GM23248 (cell line): ENCODE results near the gene GCM1.

Source experiments
- EZH2 ChIP-seq: fragments of 200-600 bp; sonication (generic); IDR thresholded peaks from 2 replicates; pipeline ENCODE4 v1.6.1; 2018; ENCODE audit warnings: antibody characterized with exemption, mild to moderate bottlenecking; ENCODE audit not compliant: insufficient read depth, poor library complexity, severe bottlenecking
- EZH2phosphoT487 ChIP-seq: fragments of 200-600 bp; sonication (generic); IDR thresholded peaks from 2 replicates; pipeline ENCODE4 v1.6.1; 2018; ENCODE audit warnings: antibody characterized with exemption, moderate library complexity, mild to moderate bottlenecking, low read depth; ENCODE audit not compliant: insufficient read depth

DNA sequence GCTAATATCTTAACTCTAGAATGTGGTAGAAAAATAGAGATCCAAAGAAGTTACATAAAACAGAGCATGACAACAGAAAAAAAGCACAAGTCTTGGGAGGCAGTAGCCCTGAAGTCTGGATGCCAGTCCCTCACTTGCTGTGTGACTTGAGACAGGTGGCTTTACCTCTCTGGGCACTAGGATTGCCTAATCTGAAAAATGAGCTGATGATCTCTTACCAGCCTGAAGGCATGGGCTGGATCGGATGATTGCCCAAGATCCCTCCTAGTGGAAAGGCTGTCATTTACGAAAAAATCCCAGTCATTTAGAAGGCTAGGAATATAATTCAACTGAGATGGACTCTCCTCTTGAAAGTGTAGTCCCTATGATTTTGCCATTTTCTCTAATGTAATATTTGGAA is 10.9 kb upstream of the GCM1 start:
- TF ChIP-seq EZH2phosphoT487 (no peak), EZH2 (no peak)
